BJ (cell line): ENCODE results near the gene PPP1CB. TPM values are rescaled to one million over a fixed set of nuclear protein-coding genes. Genes with fewer than 3 reads are reported as not detected.

ENCODE experiments used
- CTCF ChIA-PET: fragments of 350-600 bp; formaldehyde crosslinking; extraction: SDS; loops from one replicate; lab custom pipeline; 2021; ENCODE audit warnings: antibody characterized with exemption, inconsistent platforms; lab: Yijun Ruan, JAX
- POLR2A ChIA-PET: fragments of 300-600 bp; sonication (Branson Sonifier 250); formaldehyde crosslinking; extraction: SDS; loops from one replicate; lab custom pipeline; 2021; ENCODE audit warnings: antibody characterized with exemption; lab: Charles Lee
- DNase-seq: peaks from one replicate; pipeline ENCODE4 v3.0.0-alpha.2; 2011; ENCODE audit warnings: low read depth
- H3K27me3 ChIP-seq: 2 replicates; pipeline ENCODE4 v1.6.0; 2011; ENCODE audit warnings: low read length; ENCODE audit not compliant: control insufficient read depth, insufficient read depth
- H3K36me3 ChIP-seq: 2 replicates; pipeline ENCODE4 v1.5.1; 2011; ENCODE audit warnings: low read length; ENCODE audit not compliant: control insufficient read depth, insufficient read depth
- H3K4me3 ChIP-seq: 2 replicates; pipeline ENCODE4 v1.5.1; 2011; ENCODE audit warnings: low read depth, mild to moderate bottlenecking, control low read depth, low read length
- CTCF ChIP-seq: IDR thresholded peaks from 2 replicates; pipeline ENCODE4 v1.5.1; 2011; ENCODE audit warnings: low read depth, mild to moderate bottlenecking, control low read depth, inconsistent platforms, low read length, moderate library complexity; ENCODE audit not compliant: insufficient read depth
- polyA plus RNA-seq: library from polyadenylated mRNA; depleted of rRNA; stranded (reverse); fragments of >200 nt; gene quantifications from 2 replicates; pipeline ENCODE4 v1.2.3, GENCODE V29; 2011

Gene PPP1CB
- polyA plus RNA-seq, 1 experiment, result 45.2 TPM

- DNase-seq, result no peak
Observed at GRCh38 chr2:28750316-28751251, 1.0 kb upstream of the PPP1CB start.

GRCh38 chr2:28751956-28752630 lies 463 bp downstream of the PPP1CB start:
- CTCF ChIA-PET, result interaction anchor here (0.6 to 3.4 kb wide), 8 partner anchors 22 to 185 kb away, joined by 3 to 32 read pairs (median 3); no protein-coding TSS in a partner anchor
- no peaks in the 10 kb centered on the region for H3K36me3 ChIP-seq
- POLR2A ChIA-PET, result interaction anchor here (0.7 to 0.9 kb wide), 4 partner anchors 22 to 143 kb away, joined by 3 to 5 read pairs (median 4); partner anchors contain the start of gene WDR43
- no peak for TF ChIP-seq CTCF
- no peak for DNase-seq
- H3K27me3 ChIP-seq, result no peaks in the 10 kb centered on the region
- peak overlapping the region; percentile 99 for H3K4me3 ChIP-seq

More at GRCh38 chr2:28750316-28751251, 1.0 kb upstream of the PPP1CB start:
- Histone ChIP-seq H3K27me3 (no peaks in the 10 kb centered on the region), H3K4me3 (peak overlapping the region; percentile 99), H3K36me3 (no peaks in the 10 kb centered on the region)
- CTCF ChIA-PET, result interaction anchor here (0.7 to 3.4 kb wide), 4 partner anchors 117 to 184 kb away, joined by 3 to 32 read pairs (median 4); no protein-coding TSS in a partner anchor
- TF ChIP-seq CTCF, result peak; percentile 18; the same call in 1 of the 2 replicates
- POLR2A ChIA-PET, result interaction anchor here (0.6 to 0.7 kb wide), 2 partner anchors 21 to 67 kb away, joined by 3 read pairs; no protein-coding TSS in a partner anchor

- Histone ChIP-seq H3K36me3 (no peaks in the 10 kb centered on the region), H3K4me3 (peak overlapping the region; percentile 99), H3K27me3 (no peaks in the 10 kb centered on the region)
- ChIA-PET POLR2A (interaction anchor here (0.6 to 0.9 kb wide), 4 partner anchors 23 to 853 kb away, joined by 3 to 9 read pairs (median 4); partner anchors contain the start of gene WDR43), CTCF (interaction anchor here (0.9 to 3.4 kb wide), 7 partner anchors 23 to 186 kb away, joined by 3 to 32 read pairs (median 3); no protein-coding TSS in a partner anchor)
- no peak for TF ChIP-seq CTCF
- no peak for DNase-seq
Observed at GRCh38 chr2:28752631-28753376, 1.2 kb downstream of the PPP1CB start.

GRCh38 chr2:28754321-28754720 lies 2.7 kb downstream of the PPP1CB start:
- Histone ChIP-seq H3K27me3 (no peaks in the 10 kb centered on the region), H3K4me3 (peak overlapping the region; percentile 99), H3K36me3 (no peaks in the 10 kb centered on the region)
- DNase-seq, result no peak
- ChIA-PET CTCF (interaction anchor here (0.8 to 5.1 kb wide), 5 partner anchors 8 to 188 kb away, joined by 3 to 31 read pairs (median 6); no protein-coding TSS in a partner anchor), POLR2A (interaction anchor here (0.8 kb wide), 1 partner anchor 478 kb away, joined by 19 read pairs; no protein-coding TSS in a partner anchor)
- no peak for TF ChIP-seq CTCF
